ENCODE data around the gene CD300H.

CD300H gene

DNA sequence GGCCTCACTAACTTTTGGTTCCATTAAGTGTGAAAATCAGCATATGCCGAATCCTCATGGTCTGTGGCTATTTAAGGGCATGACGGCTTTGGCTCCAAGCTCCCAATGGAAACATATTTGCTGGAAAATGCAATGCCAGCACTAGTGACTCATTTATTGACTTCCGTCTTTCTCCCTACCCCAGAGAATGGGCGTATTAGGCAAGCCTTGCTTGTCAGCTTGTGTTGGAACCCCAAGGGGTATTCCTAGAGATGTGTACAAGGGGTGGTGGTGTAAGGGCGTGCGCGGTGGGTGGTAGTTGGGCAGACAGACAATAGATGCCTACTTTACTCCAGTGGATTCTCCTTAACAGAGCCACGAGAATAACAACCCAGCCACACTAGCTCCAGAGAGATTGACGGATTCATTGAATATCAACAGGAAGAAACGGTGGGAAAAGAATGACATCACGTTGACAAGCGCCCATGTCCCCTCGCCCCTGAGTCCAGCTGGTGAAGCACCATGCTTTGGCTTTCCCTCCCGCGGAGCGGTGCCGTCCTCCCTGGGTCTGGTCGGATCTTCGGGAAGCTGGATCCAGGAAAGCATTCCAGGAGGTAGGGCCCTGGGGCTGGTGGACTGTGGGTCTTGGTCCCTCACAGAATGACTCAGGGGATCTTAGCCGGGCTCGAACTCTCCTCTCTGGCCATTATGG, 46.4 kb downstream of the CD300H start:
- H3K27ac ChIP-seq (ENCODE audit: extremely low read depth, low read depth, low read length), result no peak overlapping the region
- ChIA-PET CTCF (interaction anchor here (0.7 to 1.0 kb wide), 2 partner anchors 9 to 31 kb away, joined by 3 read pairs; no protein-coding TSS in a partner anchor), POLR2A (no interaction called here)
- H3K9me3 ChIP-seq (ENCODE audit: control insufficient read depth, insufficient read depth, low read depth, low read length), result no peaks in the 10 kb centered on the region
- H3K36me3 ChIP-seq (ENCODE audit: control insufficient read depth in 2 of 2, insufficient read depth in 1 of 2, low read length in 2 of 2), result no peaks in the 10 kb centered on the region
- TF ChIP-seq ZNF132 (tag by site-specific recombination; IDR thresholded peaks at IDR 0.05; ENCODE audit: borderline replicate concordance) (no peak), ZNF629 (tag by site-specific recombination; IDR thresholded peaks at IDR 0.05) (no peak), ZNF214 (tag by site-specific recombination; IDR thresholded peaks at IDR 0.05; ENCODE audit: borderline replicate concordance) (no peak), KLF8 (tag by site-specific recombination; IDR thresholded peaks at IDR 0.05) (no peak)
- TF ChIP-seq, protein P1, sequence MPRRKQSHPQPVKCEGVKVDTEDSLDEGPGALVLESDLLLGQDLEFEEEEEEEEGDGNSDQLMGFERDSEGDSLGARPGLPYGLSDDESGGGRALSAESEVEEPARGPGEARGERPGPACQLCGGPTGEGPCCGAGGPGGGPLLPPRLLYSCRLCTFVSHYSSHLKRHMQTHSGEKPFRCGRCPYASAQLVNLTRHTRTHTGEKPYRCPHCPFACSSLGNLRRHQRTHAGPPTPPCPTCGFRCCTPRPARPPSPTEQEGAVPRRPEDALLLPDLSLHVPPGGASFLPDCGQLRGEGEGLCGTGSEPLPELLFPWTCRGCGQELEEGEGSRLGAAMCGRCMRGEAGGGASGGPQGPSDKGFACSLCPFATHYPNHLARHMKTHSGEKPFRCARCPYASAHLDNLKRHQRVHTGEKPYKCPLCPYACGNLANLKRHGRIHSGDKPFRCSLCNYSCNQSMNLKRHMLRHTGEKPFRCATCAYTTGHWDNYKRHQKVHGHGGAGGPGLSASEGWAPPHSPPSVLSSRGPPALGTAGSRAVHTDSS (tag by site-specific recombination; IDR thresholded peaks at IDR 0.05), result no peak
- TF ChIP-seq, protein P2, sequence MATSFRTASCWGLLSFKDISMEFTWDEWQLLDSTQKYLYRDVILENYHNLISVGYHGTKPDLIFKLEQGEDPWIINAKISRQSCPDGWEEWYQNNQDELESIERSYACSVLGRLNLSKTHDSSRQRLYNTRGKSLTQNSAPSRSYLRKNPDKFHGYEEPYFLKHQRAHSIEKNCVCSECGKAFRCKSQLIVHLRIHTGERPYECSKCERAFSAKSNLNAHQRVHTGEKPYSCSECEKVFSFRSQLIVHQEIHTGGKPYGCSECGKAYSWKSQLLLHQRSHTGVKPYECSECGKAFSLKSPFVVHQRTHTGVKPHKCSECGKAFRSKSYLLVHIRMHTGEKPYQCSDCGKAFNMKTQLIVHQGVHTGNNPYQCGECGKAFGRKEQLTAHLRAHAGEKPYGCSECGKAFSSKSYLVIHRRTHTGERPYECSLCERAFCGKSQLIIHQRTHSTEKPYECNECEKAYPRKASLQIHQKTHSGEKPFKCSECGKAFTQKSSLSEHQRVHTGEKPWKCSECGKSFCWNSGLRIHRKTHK (tag by site-specific recombination; IDR thresholded peaks at IDR 0.05), result no peak
- no peaks in the 10 kb centered on the region for H3K4me1 ChIP-seq (ENCODE audit: control insufficient read depth, insufficient read depth, low read length)
- H3K4me3 ChIP-seq (ENCODE audit: low read depth, low read length), result no peak overlapping the region

DNA sequence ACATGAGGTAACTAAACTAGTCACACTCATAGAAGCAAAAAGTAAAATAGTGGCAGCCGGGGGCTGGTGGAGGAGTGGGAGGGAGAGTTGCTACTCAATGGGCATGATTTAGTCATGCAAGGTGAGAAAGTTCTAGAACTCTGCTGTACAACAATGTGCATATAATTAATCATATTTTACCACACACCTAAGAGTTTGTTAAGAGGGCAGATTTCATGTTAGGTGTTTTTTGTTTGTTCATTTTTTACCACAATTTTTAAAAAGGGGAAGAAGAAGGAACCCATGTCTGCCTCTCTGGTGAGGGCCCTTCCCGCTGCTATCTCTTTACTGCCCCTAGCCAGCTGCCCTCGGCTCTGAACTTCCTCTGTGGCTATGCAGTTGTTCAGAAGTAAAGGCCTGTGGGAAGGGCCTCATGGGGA, 47.3 kb downstream of the CD300H start:
- TF ChIP-seq ZNF510 (tag by site-specific recombination; IDR thresholded peaks at IDR 0.05; ENCODE audit: insufficient replicate concordance), result no peak
- no peak for TF ChIP-seq ZNF354C (tag by site-specific recombination; IDR thresholded peaks at IDR 0.05; ENCODE audit: borderline replicate concordance, low read depth)
- no peak for TF ChIP-seq ZNF707 (tag by site-specific recombination; IDR thresholded peaks at IDR 0.05)
- TF ChIP-seq ZNF132 (tag by site-specific recombination; IDR thresholded peaks at IDR 0.05; ENCODE audit: borderline replicate concordance), result no peak
- no peak for TF ChIP-seq ZNF366 (tag by site-specific recombination; conservative IDR thresholded peaks at IDR 0.05)
- no peak for TF ChIP-seq SALL2 (tag by site-specific recombination; IDR thresholded peaks at IDR 0.05; ENCODE audit: borderline replicate concordance)
- TF ChIP-seq SCRT2 (tag by site-specific recombination; IDR thresholded peaks at IDR 0.05), result no peak
- no peak for TF ChIP-seq ZNF621 (tag by site-specific recombination; IDR thresholded peaks at IDR 0.05)
- TF ChIP-seq ZNF2 (tag by site-specific recombination; IDR thresholded peaks at IDR 0.05), result no peak
- TF ChIP-seq RBAK (tag by site-specific recombination; IDR thresholded peaks at IDR 0.05), result no peak
- TF ChIP-seq GLIS2 (tag by site-specific recombination; IDR thresholded peaks at IDR 0.05), result no peak
- no peak for TF ChIP-seq ZNF660 (tag by site-specific recombination; IDR thresholded peaks at IDR 0.05)
- TF ChIP-seq ZBTB1 (tag by site-specific recombination; IDR thresholded peaks at IDR 0.05), result no peak
- no peak for TF ChIP-seq ZNF138 (tag by site-specific recombination; IDR thresholded peaks at IDR 0.05; ENCODE audit: borderline replicate concordance)
- TF ChIP-seq ZNF394 (tag by site-specific recombination; IDR thresholded peaks at IDR 0.05; ENCODE audit: borderline replicate concordance), result no peak
- no peak for TF ChIP-seq ZNF341 (tag by site-specific recombination; IDR thresholded peaks at IDR 0.05; ENCODE audit: low read depth)
- TF ChIP-seq GLI4 (tag by site-specific recombination; IDR thresholded peaks at IDR 0.05), result no peak
- no peak for TF ChIP-seq ZNF664 (tag by site-specific recombination; IDR thresholded peaks at IDR 0.05)
- CTCF ChIA-PET, result interaction anchor here (0.5 to 1.0 kb wide), 2 partner anchors 10 to 28 kb away, joined by 3 read pairs; no protein-coding TSS in a partner anchor

More for the DNA sequence above, 47.3 kb downstream of the CD300H start:
- H3K27ac ChIP-seq (ENCODE audit: extremely low read depth, low read depth, low read length), result no peak overlapping the region
- H3K36me3 ChIP-seq (ENCODE audit: control insufficient read depth in 2 of 2, insufficient read depth in 1 of 2, low read length in 2 of 2), result no peaks in the 10 kb centered on the region
- no peaks in the 10 kb centered on the region for H3K4me1 ChIP-seq (ENCODE audit: control insufficient read depth, insufficient read depth, low read length)
- POLR2A ChIA-PET, result no interaction called here
- H3K9me3 ChIP-seq (ENCODE audit: control insufficient read depth, insufficient read depth, low read depth, low read length), result no peaks in the 10 kb centered on the region
- no peak overlapping the region for H3K4me3 ChIP-seq (ENCODE audit: low read depth, low read length)
